NCI-H2227 (cell line): ENCODE data around the gene ZNF804B.
"Not testable (repeated sequence)": the region's sequence is repeated elsewhere in the genome, so short reads cannot be mapped to it uniquely, and the experiment has no call there.

ENCODE experiments used
- DNase-seq: peaks from one replicate; lab custom pipeline; 2025; ENCODE audit not compliant: unreplicated experiment; lab: John Stamatoyannopoulos, UW

ZNF804B gene

GRCh38 chr7:89073776-89074175 is 314.3 kb downstream of the ZNF804B start:
- DNase-seq = no peak

- DNase-seq = no peak
Observed at GRCh38 chr7:89077992-89078391, 318.5 kb downstream of the ZNF804B start.

GRCh38 chr7:89085580-89085979 is 326.1 kb downstream of the ZNF804B start:
- DNase-seq = no peak

- no peak for DNase-seq
Observed at GRCh38 chr7:89091550-89091949, 332.1 kb downstream of the ZNF804B start.

- DNase-seq = no peak
Observed at GRCh38 chr7:89094269-89094668, 334.8 kb downstream of the ZNF804B start.

- DNase-seq = no peak
Observed at GRCh38 chr7:89103564-89103963, 344.1 kb downstream of the ZNF804B start.

- DNase-seq = no peak
Observed at GRCh38 chr7:89104748-89105685, 345.5 kb downstream of the ZNF804B start.

- no peak for DNase-seq
Observed at GRCh38 chr7:89123871-89124270, 364.4 kb downstream of the ZNF804B start.

GRCh38 chr7:89129600-89130375 is 370.3 kb downstream of the ZNF804B start:
- no peak for DNase-seq

- DNase-seq = no peak
Observed at GRCh38 chr7:89133357-89133756, 373.9 kb downstream of the ZNF804B start.

GRCh38 chr7:89133819-89134218 is 374.3 kb downstream of the ZNF804B start:
- no peak for DNase-seq

- no peak for DNase-seq
Observed at GRCh38 chr7:89145801-89146200, 386.3 kb downstream of the ZNF804B start.

- no peak for DNase-seq
Observed at GRCh38 chr7:89160107-89160506, 400.6 kb downstream of the ZNF804B start.

- DNase-seq = no peak
Observed at GRCh38 chr7:89165421-89165820, 405.9 kb downstream of the ZNF804B start.

GRCh38 chr7:89170628-89171027 is 411.1 kb downstream of the ZNF804B start:
- no peak for DNase-seq

- DNase-seq = no peak
Observed at GRCh38 chr7:89182116-89182515, 422.6 kb downstream of the ZNF804B start.

GRCh38 chr7:89183712-89184111 is 424.2 kb downstream of the ZNF804B start:
- DNase-seq = no peak

GRCh38 chr7:89200758-89201157 is 441.3 kb downstream of the ZNF804B start:
- DNase-seq = no peak

GRCh38 chr7:89223900-89224395 is 464.4 kb downstream of the ZNF804B start:
- DNase-seq = no peak

- not testable (repeated sequence) for DNase-seq
Observed at GRCh38 chr7:89228688-89229171, 469.2 kb downstream of the ZNF804B start.

GRCh38 chr7:89238156-89238555 is 478.7 kb downstream of the ZNF804B start:
- DNase-seq = no peak

GRCh38 chr7:89246196-89246595 is 486.7 kb downstream of the ZNF804B start:
- no peak for DNase-seq
